Cardiac fibroblast (primary cell): ENCODE results near the gene MSI2.

Source experiments
- DNase-seq, 2 donors: peaks; one replicate each; pipeline versions ENCODE4 v3.0.0 to v3.0.0-alpha.2; 2010; ENCODE audit warnings: low read depth in 2 of 2
- H3K4me3 ChIP-seq, 2 donors: replicated peaks in 1 of 2; 1 replicate in 1 of 2; 2 replicates in 1 of 2; pipeline ENCODE4 v1.5.1; 2011; ENCODE audit warnings: low read depth in 2 of 2, low read length in 2 of 2, mild to moderate bottlenecking in 2 of 2, moderate library complexity in 1 of 2
- CTCF ChIP-seq: IDR thresholded peaks from one replicate; pipeline ENCODE4 v1.5.1; 2011; ENCODE audit warnings: low read depth, mild to moderate bottlenecking, low read length, inconsistent platforms

The MSI2 gene

GRCh38 chr17:57394375-57394774, 138.1 kb downstream of the MSI2 start:
- no peak for DNase-seq
- no peak overlapping the region for H3K4me3 ChIP-seq
- TF ChIP-seq CTCF = no peak

GRCh38 chr17:57395721-57396321, 139.5 kb downstream of the MSI2 start:
- no peak overlapping the region for H3K4me3 ChIP-seq
- no peak for TF ChIP-seq CTCF
- peak in 1 of 2 donors; percentile 27 for DNase-seq

- no peak for DNase-seq
- H3K4me3 ChIP-seq = no peak overlapping the region
- no peak for TF ChIP-seq CTCF
Measured at GRCh38 chr17:57396511-57396921, 140.2 kb downstream of the MSI2 start.

- no peak overlapping the region for H3K4me3 ChIP-seq
- DNase-seq = no peak
- no peak for TF ChIP-seq CTCF
Measured at GRCh38 chr17:57397402-57397801, 141.1 kb downstream of the MSI2 start.

GRCh38 chr17:57399690-57400089, 143.4 kb downstream of the MSI2 start:
- TF ChIP-seq CTCF = no peak
- no peak overlapping the region for H3K4me3 ChIP-seq
- no peak for DNase-seq

- TF ChIP-seq CTCF = no peak
- DNase-seq = no peak
- no peak overlapping the region for H3K4me3 ChIP-seq
Measured at GRCh38 chr17:57400648-57401047, 144.3 kb downstream of the MSI2 start.
